Left lung (tissue), 10 donors: ENCODE measurements around the gene NUDCD3. TPM values are rescaled to one million over a fixed set of nuclear protein-coding genes. Genes with fewer than 3 reads are reported as not detected.

Experiments
- ATAC-seq: fragments of 200-7000 bp; cut with Tn5 transposase; one replicate; pipeline ENCODE4 v1.9.1; 2020; ENCODE audit warnings: moderate library complexity
- DNase-seq, 4 donors: peaks; one replicate each; pipeline ENCODE4 v3.0.0-alpha.2; 2013 to 2020
- H3K27ac ChIP-seq, 2 donors: fragments of 200-600 bp; sonication (generic) in 1 of 2; one replicate each; pipeline versions ENCODE4 v1.5.0 to v1.8.0; 2020 to 2021
- H3K27me3 ChIP-seq, 2 donors: fragments of 200-600 bp; sonication (generic) in 1 of 2; one replicate each; pipeline versions ENCODE4 v1.5.0 to v1.8.0; 2020 to 2021
- H3K36me3 ChIP-seq, 2 donors: fragments of 200-600 bp; sonication (generic) in 1 of 2; one replicate each; pipeline versions ENCODE4 v1.5.0 to v1.8.0; 2020 to 2021
- H3K4me1 ChIP-seq, 2 donors: fragments of 200-600 bp; one replicate each; pipeline ENCODE4 v1.8.0; 2021
- H3K4me3 ChIP-seq, 2 donors: fragments of 200-600 bp; sonication (generic) in 1 of 2; one replicate each; pipeline versions ENCODE4 v1.5.0 to v1.8.0; 2020 to 2021; ENCODE audit warnings: mild to moderate bottlenecking in 1 of 2
- H3K9me3 ChIP-seq, 2 donors: fragments of 200-600 bp; sonication (generic) in 1 of 2; one replicate each; pipeline versions ENCODE4 v1.5.0 to v1.8.0; 2020 to 2021
- intact Hi-C, 2 donors: fragments of 100-400 bp; cut with DNase I; formaldehyde crosslinking; loops; one replicate each; pipeline versions ENCODE4 v1.11.2 to v1.14.2; 2022
- polyA plus RNA-seq, 6 donors: library from polyadenylated mRNA; unstranded; fragments of 120-200 nt; gene quantifications; one replicate each; pipeline ENCODE4 v1.2.1, GENCODE V29; 2013; ENCODE audit not compliant: insufficient read length in 6 of 6
- total RNA-seq, 2 donors: library from RNA; stranded (reverse); fragmentation: NEBNext Ultra II Directional; extraction: Animal tissue kit (Norgen Biotek cat#: 25700); gene quantifications; one replicate each; pipeline ENCODE4 v1.2.1, GENCODE V29; 2021
- TF ChIP-seq, protein P1 (sequence below), 2 donors: fragments of 200-600 bp; sonication (generic) in 1 of 2; IDR thresholded peaks; one replicate each; pipeline versions ENCODE4 v1.5.0 to v1.8.0; 2021; ENCODE audit warnings: antibody characterized with exemption in 2 of 2
- donor health status: DM: no; HTN: yes; CAD: no.
- donor health status: DM: no; HTN: no; CAD: no.

The NUDCD3 gene
- total and polyA plus RNA-seq, 8 donors: 88.6 to 101 (median 90.7) TPM

DNA sequence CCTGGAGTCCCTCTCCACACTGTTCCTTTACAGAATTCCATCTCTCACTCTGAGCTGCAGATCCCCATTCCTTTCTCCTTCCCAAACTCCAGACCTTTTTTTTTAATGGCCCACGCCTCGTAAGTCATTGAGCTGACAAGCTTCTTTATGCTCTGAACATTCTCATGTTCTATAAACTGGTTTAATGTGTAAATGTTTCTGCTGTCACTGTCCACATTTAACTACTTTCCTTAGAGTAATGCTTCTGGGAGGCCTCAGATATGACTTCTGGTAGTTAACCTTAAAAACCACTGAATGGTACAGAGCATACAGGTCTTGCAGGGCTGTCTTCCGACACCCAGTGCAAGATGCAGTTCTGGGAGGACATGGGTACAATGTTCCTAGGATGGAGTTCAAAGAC, 94.0 kb downstream of the NUDCD3 start:
- ATAC-seq (no peak), DNase-seq (no peak)
- Histone ChIP-seq H3K27me3 (no peaks in the 10 kb centered on the region), H3K4me1 (peaks cover 0 to 7% of the 10 kb centered on the region in 2 donors), H3K4me3 (no peak overlapping the region), H3K36me3 (peaks cover 0 to 56% of the 10 kb centered on the region in 2 donors), H3K9me3 (no peaks in the 10 kb centered on the region), H3K27ac (no peak overlapping the region)
- TF ChIP-seq, protein P1, sequence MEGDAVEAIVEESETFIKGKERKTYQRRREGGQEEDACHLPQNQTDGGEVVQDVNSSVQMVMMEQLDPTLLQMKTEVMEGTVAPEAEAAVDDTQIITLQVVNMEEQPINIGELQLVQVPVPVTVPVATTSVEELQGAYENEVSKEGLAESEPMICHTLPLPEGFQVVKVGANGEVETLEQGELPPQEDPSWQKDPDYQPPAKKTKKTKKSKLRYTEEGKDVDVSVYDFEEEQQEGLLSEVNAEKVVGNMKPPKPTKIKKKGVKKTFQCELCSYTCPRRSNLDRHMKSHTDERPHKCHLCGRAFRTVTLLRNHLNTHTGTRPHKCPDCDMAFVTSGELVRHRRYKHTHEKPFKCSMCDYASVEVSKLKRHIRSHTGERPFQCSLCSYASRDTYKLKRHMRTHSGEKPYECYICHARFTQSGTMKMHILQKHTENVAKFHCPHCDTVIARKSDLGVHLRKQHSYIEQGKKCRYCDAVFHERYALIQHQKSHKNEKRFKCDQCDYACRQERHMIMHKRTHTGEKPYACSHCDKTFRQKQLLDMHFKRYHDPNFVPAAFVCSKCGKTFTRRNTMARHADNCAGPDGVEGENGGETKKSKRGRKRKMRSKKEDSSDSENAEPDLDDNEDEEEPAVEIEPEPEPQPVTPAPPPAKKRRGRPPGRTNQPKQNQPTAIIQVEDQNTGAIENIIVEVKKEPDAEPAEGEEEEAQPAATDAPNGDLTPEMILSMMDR (IDR thresholded peaks at IDR 0.05): no peak
- intact Hi-C loops: no loop called here

GRCh38 chr7:44395067-44395466, 95.4 kb downstream of the NUDCD3 start:
- Histone ChIP-seq H3K4me1 (peaks cover 0 to 7% of the 10 kb centered on the region in 2 donors), H3K36me3 (peaks cover 0 to 56% of the 10 kb centered on the region in 2 donors), H3K4me3 (no peak overlapping the region), H3K9me3 (no peaks in the 10 kb centered on the region), H3K27me3 (no peaks in the 10 kb centered on the region), H3K27ac (no peak overlapping the region)
- TF ChIP-seq, protein P1 (IDR thresholded peaks at IDR 0.05): no peak
- ATAC-seq (no peak), DNase-seq (no peak)
- intact Hi-C loops: no loop called here

DNA sequence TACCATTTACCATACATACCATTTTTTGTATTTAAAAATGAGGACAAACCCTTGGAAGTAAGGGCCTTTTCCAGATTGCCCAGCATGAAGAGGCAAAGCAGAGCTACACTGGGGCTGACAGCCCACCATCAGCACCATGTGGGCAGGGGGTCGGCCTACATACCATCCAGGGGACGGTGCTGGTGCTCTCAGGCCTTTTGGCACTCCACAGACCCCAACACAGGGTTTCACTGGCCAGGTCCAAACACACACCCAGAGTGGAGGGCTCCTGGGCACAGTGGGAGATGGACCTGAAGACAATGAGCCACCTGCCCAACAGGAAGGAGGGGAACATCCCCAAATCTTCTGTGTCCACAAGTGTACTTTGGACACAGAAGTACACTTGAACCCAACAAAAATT, 95.8 kb downstream of the NUDCD3 start:
- no peaks in the 10 kb centered on the region for H3K27me3 ChIP-seq
- no peak for ATAC-seq
- TF ChIP-seq, protein P1 (IDR thresholded peaks at IDR 0.05): no peak
- intact Hi-C loops: no loop called here
- H3K9me3 ChIP-seq: no peaks in the 10 kb centered on the region
- H3K27ac ChIP-seq: no peak overlapping the region
- H3K4me3 ChIP-seq: no peak overlapping the region
- H3K4me1 ChIP-seq: peaks cover 0 to 7% of the 10 kb centered on the region in 2 donors
- peaks cover 0 to 61% of the 10 kb centered on the region in 2 donors for H3K36me3 ChIP-seq
- DNase-seq: peak in 1 of 4 donors; percentile 23

DNA sequence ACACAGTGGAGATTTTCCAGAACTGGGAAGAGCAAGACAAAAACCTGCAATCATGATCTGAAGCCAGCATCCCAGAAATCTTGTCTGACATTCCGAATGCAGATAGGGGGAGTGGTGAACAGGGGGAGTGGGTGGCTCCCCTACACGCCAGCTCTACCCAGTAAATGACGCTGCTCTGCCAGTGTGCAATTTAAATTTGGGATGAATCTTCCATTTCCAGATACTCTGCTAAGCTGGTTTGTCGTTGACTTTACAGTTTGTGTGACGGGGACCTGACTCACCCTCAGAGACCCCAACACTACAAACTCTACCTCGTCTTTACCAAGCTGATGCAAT, 96.4 kb downstream of the NUDCD3 start:
- intact Hi-C loops: no loop called here

DNA sequence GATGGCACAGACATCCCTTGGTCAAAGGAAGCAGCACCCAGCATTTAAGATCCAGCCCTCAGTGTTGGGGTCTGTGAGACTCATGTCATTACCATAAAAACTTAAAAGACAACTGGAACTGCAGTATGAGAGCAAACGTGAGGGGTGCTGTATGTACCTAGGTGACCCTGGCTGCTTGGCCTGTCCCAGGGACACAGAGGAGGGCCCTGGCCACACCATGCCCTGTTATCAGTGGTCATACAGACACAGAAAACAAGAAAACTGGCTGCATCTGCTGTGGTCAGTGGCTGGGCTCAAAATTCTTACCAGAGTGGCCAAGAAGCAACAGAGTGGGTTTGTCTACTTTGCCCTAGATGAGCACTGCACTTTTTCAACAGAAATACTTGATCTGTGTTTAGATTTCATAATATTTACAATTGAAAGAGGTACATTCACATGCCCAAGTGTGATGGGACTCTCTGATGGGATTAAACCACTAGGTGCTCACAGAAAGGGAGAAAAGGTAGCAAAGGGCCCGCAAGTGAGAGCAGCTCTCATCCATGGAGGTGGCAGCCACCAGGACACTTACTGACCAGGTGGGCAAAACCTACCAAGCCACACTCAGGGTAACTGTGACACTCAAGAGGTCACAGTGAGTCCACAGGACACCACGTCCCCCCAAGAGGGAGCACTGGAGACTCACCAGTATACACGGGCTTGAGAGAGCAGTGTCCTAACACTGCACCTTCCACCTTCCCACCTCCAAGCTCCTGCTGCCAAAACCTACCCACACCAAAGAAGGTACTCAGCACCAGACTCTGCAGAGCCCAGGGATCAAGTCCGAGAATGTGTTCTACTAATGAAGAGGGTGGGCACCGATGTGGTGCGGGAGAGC, 97.0 kb downstream of the NUDCD3 start:
- no peaks in the 10 kb centered on the region for H3K27me3 ChIP-seq
- H3K9me3 ChIP-seq: no peaks in the 10 kb centered on the region
- no peak for ATAC-seq
- intact Hi-C loops: no loop called here
- no peak for DNase-seq
- H3K4me1 ChIP-seq: peaks cover 0 to 7% of the 10 kb centered on the region in 2 donors
- no peak overlapping the region for H3K27ac ChIP-seq
- no peak overlapping the region for H3K4me3 ChIP-seq
- TF ChIP-seq, protein P1 (IDR thresholded peaks at IDR 0.05): no peak
- peaks cover 0 to 68% of the 10 kb centered on the region in 2 donors for H3K36me3 ChIP-seq

More for the DNA sequence above, 96.4 kb downstream of the NUDCD3 start:
- Histone ChIP-seq H3K27ac (no peak overlapping the region), H3K27me3 (no peaks in the 10 kb centered on the region), H3K36me3 (peaks cover 0 to 66% of the 10 kb centered on the region in 2 donors), H3K4me1 (peaks cover 0 to 7% of the 10 kb centered on the region in 2 donors), H3K9me3 (no peaks in the 10 kb centered on the region), H3K4me3 (no peak overlapping the region)
- TF ChIP-seq, protein P1 (IDR thresholded peaks at IDR 0.05): no peak
- ATAC-seq (no peak), DNase-seq (no peak)
